GOT3 (cell line): ENCODE data around the gene CLIC4.
A peak's percentile ranks its signal among the peaks of the same experiment; 100 is the strongest.
"Not testable (repeated sequence)": the region's sequence is repeated elsewhere in the genome, so short reads cannot be mapped to it uniquely, and the experiment has no call there.

ENCODE experiments used
- DNase-seq: peaks from one replicate; lab custom pipeline; 2025; ENCODE audit warnings: mixed read lengths; lab: John Stamatoyannopoulos, UW

Gene CLIC4

DNA sequence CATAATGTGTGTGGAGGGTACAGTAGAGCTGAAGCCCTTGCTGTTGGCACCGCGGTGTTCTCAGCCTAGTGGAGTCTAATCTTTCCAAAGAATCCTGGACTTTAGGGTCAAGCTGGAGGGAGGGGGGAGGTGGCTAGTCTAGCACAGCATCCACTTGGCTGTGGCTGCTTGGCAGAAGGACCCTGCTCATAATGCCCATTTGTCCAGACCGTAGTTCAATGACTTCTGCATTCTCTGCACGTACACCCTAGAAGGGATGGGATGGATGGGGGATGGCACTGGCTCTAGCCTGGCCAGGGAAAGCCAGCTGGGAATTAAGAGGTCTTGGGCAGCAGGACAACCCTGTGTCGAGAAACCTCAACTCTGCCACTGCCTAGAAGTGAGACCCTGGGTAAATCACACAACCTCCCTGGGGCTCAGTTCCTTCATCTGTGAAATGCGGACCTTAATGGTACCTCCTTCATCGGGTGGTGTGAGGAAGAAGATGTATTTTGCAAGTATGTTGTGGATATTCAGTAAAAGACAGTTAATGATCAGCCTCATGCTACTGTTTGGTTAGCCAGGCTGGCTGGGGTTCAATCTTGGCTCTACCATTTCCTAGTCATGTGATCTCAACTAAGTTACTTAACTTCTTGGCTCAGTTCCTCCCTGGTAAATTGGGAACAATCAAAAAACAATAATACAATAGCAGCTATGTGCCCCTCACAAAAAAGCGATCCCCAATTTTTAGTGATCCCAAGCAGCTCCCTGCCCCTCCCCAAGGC, 27.2 kb upstream of the CLIC4 start:
- no peak for DNase-seq

DNA sequence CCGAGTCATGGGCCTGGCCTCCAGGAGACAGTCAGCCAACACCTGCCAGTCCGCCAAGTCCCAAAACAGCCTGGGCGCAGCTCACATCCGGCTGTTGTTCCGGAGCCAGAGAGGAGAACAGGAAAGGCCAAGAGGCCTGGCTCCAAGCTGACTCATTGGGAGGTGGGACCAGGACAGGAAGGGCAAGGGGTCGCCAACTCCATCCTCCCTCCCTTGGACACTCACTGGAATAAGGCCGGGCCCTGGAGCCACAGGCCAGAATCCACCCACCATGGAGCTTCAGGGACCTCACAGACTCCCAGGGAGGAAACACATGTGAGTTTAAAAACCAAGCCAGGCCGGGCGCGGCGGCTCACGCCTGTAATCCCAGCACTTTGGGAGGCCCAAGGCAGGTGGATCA, 25.1 kb upstream of the CLIC4 start:
- no peak for DNase-seq

DNA sequence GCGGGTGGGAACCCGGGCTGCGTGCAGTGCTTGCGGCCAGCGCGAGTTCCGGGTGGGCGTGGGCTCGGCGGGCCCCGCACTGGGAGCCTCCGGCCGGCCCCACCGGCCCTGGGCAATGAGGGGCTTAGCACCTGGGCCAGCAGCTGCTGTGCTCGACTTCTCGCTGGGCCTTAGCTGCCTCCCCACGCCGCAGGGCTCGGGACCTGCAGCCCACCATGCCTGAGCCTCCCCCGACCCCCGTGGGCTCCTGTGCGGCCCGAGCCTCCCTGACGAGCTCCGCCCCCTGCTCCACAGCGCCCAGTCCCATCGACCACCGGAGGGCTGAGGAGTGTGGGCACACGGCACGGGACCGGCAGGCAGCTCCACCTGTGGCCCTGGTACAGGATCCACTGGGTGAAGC, 23.7 kb upstream of the CLIC4 start:
- DNase-seq, result no peak

DNA sequence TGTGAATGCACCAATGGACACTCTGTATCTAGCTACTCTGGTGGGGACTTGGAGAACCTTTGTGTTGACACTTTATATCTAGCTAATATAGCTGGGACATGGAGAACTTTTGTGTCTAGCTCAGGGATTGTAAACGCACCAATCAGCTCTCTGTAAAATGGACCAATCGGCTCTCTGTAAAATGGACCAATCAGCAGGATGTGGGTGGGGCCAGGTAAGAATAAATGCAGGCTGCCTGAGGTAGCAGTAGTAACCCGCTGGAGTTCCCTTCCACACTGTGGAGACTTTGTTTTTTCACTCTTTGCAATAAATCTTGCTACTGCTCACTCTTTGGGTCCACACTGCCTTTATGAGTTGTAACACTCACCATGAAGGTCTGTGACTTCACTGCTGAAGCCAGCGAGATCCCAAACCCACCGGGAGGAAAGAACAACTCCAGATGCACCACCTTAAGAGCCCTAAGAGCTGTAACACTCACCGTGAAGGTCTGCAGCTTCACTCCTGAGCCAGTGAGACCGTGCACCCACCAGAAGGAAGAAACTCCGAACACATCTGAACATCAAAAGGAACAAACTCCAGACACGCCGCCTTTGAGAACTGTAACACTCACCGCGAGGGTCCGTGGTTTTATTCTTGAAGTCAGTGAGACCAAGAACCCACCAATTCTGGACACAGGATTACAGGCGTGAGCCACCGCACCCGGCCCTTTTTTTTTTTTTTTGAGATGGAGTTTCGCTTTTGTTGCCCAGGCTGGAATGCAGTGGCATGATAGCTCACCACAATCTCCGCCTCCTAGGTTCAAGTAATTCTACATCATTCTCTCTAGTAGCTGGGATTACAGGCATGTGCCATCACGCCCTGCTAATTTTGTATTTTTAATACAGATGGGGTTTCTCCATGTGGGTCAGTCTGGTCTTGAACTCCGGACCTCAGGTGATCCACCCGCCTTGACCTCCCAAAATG, 22.9 kb upstream of the CLIC4 start:
- DNase-seq, result not testable (repeated sequence)

DNA sequence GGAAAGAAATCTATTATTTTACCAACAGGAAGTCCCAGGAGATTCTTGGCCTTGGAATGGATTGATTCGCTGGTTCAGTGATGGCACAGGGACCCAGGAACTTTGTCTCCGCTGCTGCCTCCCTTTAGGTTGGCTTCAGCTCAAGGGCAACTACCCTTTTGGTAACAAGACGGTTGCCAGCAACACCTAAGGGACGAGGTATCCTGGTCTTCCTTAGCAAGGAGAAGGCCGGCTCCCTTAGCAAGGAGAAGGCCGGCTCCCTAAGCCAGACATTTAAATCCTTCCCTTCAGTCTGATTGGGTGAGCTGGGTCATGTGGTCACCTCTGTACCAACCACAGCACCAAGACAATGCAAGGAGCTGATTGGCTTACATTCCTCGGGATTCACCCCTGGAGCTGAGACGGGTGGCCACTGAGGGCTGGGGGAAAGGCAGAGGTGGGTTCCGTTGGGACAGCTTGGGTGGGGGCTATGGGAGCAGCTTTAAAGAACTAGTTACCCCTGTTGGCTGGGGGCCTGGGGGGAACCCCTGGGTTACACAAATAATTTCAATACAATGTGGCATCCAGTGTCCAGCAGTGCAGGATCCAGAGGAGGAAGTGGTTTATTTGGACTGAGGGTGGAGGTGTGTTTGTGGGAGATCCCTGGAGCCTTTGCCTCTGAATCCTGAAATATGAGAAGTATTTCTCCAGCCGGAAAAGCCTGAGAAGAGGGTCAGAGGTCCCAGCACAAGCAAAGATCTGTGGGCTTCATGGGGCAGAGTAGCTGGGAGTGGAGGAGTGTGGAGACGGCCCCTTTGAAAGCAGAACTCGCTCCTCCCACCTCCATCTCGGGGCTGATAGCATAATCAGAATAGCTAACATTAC, 20.7 kb upstream of the CLIC4 start:
- DNase-seq, result no peak

DNA sequence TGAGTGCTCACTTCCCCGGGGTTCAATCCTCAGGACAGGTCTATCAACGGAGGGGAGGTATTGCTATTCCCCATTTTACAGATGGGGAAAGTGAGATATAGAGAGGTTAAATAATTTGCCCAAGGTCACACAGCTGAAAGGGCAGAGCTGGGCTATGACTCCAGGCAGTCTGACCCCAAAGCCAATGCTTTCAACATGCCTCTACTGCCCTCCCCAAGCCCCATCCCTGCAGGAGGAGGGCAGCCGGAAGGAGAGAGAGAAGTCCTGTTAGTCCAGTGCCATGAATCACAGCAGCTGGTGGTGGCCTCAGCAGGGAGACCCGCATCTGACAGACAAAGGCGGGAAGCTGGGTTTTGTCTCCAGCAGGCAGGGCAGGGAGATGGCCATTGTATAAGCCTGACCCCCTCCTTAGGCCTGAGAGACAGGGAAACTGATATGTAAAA, 20.0 kb upstream of the CLIC4 start:
- no peak for DNase-seq

DNA sequence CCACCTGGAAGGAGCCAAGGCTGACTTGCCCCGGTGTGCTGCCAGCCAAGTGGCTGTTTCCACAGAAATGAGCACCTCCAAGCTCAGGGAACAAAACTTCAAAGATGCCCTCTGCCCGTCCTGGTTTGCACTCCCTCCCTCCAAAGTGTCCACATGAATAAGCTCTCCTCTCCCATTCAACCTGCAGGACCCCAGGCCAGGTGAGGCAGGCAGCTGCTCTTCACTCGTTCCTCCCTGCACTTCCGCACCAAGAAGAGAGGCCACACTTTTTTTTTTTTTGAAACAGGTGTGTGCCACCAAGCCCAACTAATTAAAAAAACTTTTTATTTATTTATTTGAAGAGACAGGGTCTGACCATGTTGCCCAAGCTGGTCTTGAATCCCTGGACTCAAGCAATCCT, 18.5 kb upstream of the CLIC4 start:
- DNase-seq, result no peak

DNA sequence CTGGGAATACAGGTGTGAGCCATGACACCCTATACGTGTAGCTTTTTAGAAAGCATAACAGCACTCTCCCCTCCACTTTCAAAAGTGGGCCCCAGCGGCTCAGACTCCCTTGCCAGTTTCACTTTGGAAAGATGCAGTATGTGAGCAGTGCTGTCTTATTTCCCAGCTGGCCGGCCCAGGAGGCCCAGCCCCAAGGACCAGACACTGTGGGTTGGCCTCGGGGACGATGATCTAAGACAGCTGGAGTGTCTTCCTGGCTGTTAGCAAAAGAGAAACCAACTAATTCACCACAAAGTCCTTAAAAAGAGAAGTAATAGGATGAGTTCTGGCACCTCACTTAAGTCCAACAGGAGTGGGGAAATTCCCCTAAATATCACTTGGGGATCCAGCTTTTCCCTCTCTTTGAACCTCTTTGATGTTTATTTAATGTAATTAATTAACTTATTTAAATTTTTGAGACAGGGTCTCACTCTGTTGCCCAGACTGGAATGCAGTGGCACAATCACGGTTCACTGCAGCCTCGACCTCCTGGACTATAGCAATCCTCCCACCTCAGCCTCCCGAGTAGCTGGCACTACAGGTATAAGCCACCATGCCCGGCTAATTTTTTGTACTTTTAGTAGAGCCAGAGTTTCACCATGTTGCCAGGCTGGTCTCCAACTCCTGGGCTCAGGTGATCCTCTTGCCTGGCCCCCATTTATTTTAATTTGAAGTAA, 17.6 kb upstream of the CLIC4 start:
- DNase-seq, result peak; percentile 35

DNA sequence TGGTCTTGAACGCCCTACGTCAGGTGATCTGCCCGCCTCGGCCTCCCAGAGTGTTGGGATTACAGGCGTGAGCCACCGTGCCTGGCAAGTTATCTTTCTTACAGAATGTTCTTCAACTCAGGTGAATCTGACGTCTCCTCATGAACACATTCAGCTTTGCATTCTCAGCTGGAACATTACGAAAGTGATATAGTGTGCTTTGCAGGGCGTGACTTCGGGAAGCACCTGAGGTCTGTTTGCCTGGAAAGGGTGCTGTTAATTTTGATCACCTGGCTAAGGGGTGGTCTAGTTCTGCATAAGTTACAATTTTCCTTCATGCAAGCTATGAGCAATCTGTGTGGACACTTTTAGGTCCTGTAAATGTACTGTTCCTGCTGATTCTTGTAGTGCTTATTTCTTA, 16.3 kb upstream of the CLIC4 start:
- DNase-seq, result no peak

DNA sequence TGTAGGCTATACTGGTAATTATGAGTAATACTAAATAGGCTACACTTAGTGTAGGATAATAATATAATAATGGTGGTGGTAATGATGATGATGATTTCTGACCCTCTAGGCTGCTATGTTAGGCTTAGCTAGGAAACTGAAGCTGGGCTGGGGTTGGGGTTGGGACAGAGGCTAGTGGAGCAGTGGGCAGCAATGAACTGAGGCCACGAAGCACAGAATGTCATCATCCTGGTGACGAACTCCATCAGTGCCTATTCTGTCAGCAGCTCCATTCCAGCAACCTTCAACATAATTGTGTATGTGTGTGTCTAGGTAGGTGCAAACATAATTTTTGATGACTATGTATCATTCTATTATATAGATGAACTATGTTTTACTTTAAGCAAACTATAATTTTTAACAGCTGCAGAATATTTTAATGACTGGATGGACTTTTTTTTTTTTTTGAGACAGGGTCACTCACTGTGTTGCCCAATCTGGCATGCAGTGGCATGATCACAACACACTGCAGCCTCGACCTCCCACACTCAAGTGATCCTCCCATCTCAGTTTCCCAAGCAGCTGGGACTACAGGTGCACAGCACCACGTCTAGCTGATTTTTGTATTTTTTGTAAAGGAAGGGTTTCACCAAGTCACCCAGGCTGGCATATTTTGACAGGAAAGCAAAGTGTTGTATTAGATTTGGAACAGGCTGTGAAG, 12.9 kb upstream of the CLIC4 start:
- no peak for DNase-seq

DNA sequence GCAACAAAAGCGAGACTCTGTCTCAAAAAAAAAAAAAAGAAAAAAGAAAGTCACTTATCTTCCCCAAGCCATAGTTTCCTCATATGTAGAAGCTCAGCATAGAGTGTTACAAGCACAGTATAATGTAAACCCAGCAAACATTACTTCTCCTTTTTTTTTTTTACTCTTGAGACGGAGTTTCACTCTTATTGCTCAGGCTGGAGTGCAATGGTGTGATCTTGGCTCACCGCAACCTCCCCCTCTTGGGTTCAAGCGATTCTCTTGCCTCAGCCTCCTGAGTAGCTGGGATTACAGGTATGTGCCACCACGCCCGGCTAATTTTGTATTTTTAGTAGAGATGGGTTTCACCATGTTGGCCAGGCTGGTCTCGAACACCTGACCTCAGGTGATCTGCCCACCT, 11.9 kb upstream of the CLIC4 start:
- DNase-seq, result not testable (repeated sequence)

DNA sequence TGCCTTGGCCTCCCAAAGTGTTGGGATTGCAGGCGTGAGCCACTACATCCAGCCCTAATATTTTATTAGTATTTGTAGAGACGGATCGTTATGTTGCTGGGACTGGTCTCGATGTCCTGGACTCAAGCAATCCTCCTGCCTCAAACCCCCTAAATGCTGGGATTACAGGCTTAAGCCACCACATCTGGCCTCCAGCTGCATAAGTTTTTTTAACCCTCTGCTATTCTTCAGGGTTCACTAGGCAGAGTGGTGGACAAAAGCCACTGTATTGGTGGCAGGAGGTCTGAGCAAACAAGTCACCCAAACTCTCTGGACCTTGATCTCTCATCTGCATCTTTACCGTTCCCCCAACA, 10.1 kb upstream of the CLIC4 start:
- no peak for DNase-seq

DNA sequence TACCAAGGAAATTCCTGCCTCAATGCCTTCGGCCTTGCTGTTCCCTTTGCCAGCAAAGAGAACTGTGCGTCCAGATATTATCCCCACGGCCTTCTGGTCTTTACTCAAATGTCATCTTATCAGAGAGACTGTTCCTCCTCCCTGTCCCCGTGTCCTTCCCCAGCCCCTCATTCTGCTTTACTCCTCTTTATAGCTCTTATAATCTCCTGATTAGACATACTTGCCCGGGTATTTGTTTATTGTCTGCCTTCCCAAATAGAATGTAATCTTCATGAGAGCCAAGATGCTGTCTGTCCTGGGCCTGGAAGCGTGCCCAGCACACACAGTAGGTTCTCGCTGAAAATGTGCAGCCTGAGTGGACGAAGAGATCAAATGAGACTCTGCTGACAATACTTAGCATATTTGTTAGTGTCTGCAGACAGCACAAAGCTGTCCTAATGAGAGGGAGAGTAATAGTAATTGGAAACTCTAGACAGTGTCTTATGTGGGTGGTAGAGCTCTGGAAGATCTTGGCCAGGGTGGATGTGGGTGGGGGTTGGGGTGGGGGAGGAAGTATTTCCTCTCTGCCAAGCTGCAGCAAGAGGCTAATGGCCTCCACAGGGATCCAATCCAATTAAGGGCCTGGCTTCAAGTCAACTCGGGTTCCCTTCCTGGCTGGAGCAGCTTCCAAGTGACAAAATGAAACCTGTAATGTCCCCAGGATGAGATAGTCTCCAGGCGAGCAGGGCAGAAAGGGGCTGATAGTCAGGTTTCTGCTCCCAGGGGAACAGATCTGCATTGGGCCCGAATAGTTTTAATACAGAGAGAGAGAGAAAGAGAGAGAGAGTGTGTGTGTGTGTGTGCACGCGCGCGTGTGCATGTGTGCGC, 9.5 kb upstream of the CLIC4 start:
- DNase-seq, result no peak

DNA sequence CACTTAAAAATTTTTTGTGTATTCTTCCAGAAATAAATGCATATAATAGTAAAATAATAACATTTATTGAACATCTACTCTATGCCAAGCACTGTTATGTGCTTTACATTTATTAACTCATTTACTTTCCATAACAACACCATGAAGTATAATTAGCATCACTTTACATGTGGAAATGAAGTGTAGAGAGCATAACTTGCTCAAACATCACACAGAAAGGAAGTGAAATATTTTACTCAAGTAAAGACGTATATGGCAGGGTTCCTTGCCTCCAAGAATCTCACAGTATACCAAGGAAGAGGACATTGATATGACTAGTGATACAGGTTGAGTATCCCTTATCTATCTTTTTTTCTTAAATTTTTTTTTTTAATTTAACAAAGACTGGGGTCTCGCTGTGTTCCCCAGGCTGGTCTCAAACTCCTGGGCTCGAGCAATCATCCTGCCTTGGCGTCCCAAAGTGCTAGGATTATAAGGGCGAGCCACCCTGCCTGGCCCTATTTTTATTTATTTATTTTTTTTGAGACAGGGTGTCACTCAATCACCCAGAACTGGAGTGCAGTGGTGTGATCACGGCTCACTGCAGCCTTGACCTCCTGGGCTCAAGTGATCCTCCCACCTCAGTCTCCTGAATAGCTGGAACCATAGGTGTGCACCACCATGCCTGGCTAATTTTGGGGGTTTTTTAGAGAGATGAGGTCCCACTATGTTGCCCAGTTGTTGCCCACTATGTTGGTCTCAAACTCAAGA, 7.7 kb upstream of the CLIC4 start:
- DNase-seq, result no peak

DNA sequence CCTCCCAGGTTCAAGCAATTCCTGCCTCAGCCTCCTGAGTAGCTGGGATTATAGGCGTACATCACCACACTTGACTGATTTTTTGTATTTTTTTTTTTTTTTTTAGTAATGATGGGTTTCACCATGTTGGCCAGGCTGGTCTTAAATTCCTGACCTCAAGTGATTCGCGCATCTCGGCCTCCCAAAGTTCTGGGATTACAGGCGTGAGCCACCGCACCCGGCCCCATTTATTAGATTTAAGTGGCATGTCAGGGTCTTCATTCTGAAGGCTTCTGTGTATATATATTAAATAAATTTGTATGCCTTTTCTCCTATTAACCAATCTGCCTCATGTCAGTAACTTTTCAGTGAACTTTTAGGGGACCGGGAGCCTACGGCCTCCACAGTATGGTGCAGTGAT, 6.0 kb upstream of the CLIC4 start:
- no peak for DNase-seq

DNA sequence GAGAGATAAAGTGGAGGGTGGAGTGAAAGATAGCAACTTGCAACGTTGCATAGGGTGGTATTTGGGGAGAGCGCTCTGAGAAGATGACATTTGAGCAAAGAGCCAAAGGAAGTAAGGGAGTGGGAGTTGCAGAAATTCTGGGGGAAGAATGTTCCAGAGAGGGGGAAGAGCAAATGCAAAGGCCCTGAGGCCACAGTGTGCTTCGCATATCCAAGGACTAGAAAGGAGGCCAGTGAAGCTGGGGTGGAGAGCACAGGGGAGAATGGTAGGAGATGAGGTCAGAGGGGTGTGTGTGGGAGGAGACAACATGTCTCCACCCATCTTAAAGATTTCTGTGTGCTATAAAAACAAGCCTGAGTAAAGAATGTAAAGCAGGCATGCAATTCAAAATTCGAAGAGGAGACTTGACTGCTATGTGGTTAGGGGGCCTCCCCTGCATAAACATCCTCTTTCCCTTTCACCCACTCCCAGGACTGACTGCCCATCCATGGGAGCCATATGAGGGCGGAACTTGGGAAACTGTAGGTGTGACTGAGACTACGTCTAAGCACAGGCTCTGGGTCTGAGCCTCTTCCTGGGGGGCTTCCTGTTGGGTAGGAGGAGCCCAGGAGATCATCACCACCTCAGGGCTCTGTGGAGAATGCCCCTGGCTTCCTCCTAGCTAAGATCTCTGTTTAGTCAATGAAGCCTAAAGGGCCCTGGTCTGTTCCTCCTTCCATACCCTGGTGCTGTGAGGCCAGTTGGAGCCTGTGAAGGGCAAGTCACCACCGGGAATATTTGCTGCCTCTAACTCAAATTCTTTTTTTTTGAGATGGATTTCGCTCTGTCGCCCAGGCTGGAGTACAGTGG, 2.9 kb upstream of the CLIC4 start:
- DNase-seq, result no peak

DNA sequence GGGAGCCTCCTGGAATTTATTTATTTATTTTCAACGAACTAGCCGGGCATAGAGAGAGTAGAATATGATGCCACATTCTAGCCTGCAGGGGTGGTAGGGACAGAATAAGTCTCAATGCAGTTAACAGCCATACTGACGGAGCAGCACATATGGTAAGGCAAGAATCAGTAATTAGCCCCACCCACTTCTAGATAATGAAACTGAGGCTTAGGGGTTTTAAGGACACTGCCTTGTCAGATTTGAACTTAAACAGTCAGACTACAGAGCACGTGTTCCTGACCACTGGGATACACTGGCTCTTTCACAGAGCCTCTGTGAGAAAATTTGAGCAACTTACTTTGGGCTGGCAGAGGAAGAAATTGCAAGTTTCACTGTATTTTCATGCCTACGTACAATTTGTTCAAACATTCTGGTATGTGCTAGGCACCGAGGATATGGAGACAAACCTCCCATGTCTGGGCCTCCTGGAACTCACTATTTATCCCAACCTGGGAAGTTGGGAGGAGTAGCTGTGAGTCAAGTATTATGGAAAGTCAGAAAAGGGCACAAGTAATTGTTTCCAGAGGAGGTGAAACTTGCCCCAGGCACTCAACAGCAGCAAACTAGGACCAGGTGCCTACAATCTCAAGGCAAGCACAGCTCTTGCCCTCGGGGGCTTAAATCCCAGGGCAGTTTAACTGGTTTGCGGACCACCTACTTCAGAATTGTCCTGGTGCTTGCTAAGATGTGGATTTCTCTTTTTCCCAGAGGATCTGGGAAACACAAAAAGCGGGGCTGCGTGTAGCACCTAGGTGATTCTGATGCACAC, 1.6 kb upstream of the CLIC4 start:
- DNase-seq, result no peak
